ENCODE data around the gene SNTG2.

The SNTG2 gene

DNA sequence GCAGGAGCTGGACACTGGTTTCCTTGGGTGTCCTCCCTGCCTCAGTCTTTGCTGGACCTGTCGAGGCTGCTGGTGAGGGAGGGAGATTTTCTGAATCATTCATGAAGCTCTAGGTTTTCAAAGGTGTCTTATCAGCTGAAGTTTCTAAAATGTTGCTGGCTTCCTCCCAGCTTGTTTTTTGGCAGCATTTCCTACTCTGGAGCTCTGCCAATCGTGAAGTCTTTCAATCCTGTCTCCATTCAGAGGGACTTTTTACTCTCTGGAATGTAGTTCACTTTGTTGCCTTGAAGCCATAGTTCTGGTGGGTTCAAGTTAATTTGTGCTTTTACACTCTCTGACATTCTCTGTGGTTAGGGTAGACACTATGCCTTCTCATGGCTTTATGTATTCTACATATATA lies 23.9 kb downstream of the SNTG2 start:
- Histone ChIP-seq H3K9me2 (replicated peaks; ENCODE audit: control insufficient read depth, low read length) (no peaks in the 10 kb centered on the region), H3K9me3 (ENCODE audit: control insufficient read depth, insufficient read depth, low read length) (peaks cover 4% of the 10 kb centered on the region; the same call in 1 of the 2 replicates), H4K20me1 (ENCODE audit: control insufficient read depth, insufficient read depth, low read depth, low read length) (no peaks in the 10 kb centered on the region), H3K27ac (ENCODE audit: low read depth, low read length) (no peak overlapping the region), H3K4me2 (ENCODE audit: low read length) (no peak overlapping the region), H3K36me3 (ENCODE audit: control insufficient read depth, low read length) (no peaks in the 10 kb centered on the region), H3K27me3 (ENCODE audit: control insufficient read depth, low read length) (no peaks in the 10 kb centered on the region), H3K4me1 (ENCODE audit: control insufficient read depth, low read length) (peaks cover 5% of the 10 kb centered on the region), H3K4me3 (ENCODE audit: low read length) (no peak overlapping the region), H3K79me2 (ENCODE audit: control insufficient read depth, low read length) (no peaks in the 10 kb centered on the region), H3F3A (ENCODE audit: control insufficient read depth, insufficient read depth) (no peaks in the 10 kb centered on the region)
- TF ChIP-seq EZH2phosphoT487 (IDR thresholded peaks at IDR 0.05; ENCODE audit: borderline replicate concordance, low read length), result no peak
- TF ChIP-seq, protein P1, sequence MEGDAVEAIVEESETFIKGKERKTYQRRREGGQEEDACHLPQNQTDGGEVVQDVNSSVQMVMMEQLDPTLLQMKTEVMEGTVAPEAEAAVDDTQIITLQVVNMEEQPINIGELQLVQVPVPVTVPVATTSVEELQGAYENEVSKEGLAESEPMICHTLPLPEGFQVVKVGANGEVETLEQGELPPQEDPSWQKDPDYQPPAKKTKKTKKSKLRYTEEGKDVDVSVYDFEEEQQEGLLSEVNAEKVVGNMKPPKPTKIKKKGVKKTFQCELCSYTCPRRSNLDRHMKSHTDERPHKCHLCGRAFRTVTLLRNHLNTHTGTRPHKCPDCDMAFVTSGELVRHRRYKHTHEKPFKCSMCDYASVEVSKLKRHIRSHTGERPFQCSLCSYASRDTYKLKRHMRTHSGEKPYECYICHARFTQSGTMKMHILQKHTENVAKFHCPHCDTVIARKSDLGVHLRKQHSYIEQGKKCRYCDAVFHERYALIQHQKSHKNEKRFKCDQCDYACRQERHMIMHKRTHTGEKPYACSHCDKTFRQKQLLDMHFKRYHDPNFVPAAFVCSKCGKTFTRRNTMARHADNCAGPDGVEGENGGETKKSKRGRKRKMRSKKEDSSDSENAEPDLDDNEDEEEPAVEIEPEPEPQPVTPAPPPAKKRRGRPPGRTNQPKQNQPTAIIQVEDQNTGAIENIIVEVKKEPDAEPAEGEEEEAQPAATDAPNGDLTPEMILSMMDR (IDR thresholded peaks at IDR 0.05; ENCODE audit: low read depth, low read length, poor library complexity, severe bottlenecking), result no peak

DNA sequence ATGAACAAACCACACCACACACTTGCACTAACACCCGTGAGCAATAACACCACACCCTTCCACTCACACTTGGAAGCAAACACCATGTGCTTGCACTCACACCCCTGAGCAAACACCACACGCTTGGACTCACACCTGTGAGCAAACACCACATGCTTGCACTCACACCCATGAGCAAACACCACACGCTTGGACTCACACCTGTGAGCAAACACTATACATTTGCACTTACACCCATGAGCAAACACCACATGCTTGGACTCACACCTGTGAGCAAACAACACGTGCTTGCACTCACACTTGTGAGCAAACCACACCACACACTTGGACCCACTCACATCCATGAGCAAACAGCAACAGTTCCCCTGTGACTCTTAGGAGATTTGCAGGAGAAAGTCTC lies 24.4 kb downstream of the SNTG2 start:
- H3K27ac ChIP-seq (ENCODE audit: low read depth, low read length), result no peak overlapping the region
- no peaks in the 10 kb centered on the region for H3K36me3 ChIP-seq (ENCODE audit: control insufficient read depth, low read length)
- no peaks in the 10 kb centered on the region for H3K79me2 ChIP-seq (ENCODE audit: control insufficient read depth, low read length)
- no peaks in the 10 kb centered on the region for H3F3A ChIP-seq (ENCODE audit: control insufficient read depth, insufficient read depth)
- peaks cover 4% of the 10 kb centered on the region; the same call in 1 of the 2 replicates for H3K9me3 ChIP-seq (ENCODE audit: control insufficient read depth, insufficient read depth, low read length)
- H3K27me3 ChIP-seq (ENCODE audit: control insufficient read depth, low read length), result no peaks in the 10 kb centered on the region
- H3K4me2 ChIP-seq (ENCODE audit: low read length), result no peak overlapping the region
- no peaks in the 10 kb centered on the region for H3K9me2 ChIP-seq (replicated peaks; ENCODE audit: control insufficient read depth, low read length)
- no peak for TF ChIP-seq EZH2phosphoT487 (IDR thresholded peaks at IDR 0.05; ENCODE audit: borderline replicate concordance, low read length)
- TF ChIP-seq, protein P1 (IDR thresholded peaks at IDR 0.05; ENCODE audit: low read depth, low read length, poor library complexity, severe bottlenecking), result no peak
- no peaks in the 10 kb centered on the region for H4K20me1 ChIP-seq (ENCODE audit: control insufficient read depth, insufficient read depth, low read depth, low read length)
- no peak overlapping the region for H3K4me3 ChIP-seq (ENCODE audit: low read length)
- peaks cover 7% of the 10 kb centered on the region for H3K4me1 ChIP-seq (ENCODE audit: control insufficient read depth, low read length)

DNA sequence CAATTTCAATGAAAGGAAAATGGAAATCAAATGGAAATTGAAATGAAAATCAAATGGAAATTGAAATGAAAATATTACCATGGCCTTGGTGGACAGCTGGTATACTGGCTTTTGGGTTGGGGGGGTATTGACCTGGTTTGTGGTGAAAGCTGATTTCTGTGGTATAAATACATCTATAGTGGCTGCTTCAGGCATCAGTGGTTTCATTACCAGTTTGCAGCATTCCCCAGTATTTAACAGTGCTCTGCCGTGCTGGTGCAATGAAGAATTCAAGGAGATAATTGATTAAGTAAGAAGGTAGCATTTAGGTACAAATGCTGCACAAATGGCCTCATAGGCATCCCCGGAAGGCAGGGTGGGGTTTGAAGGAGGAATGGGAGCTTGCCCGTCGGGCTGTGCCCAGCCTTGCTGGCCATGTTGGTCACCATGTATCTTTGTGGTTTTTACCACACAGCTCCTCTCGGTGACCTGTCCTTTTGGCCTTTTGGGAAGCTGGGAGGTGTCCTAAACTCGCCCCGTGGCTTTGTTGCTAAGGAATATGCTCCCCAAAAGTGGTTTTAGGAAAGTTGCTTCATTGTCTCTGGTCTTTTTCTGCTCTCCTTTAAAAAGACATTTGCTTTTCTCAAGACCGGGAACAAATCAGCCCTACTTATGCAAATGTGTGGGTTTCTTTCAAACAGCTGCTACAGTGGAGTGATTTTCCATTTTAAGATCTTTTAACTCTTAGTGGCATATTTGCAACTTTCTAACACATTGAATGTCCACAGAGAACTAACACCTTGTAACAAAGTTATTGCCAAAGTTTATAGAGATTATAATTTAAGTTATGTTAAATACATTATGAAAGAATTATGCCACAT lies 28.6 kb downstream of the SNTG2 start:
- peaks cover 7% of the 10 kb centered on the region for H3K4me1 ChIP-seq (ENCODE audit: control insufficient read depth, low read length)
- no peak overlapping the region for H3K4me3 ChIP-seq (ENCODE audit: low read length)
- H3F3A ChIP-seq (ENCODE audit: control insufficient read depth, insufficient read depth), result no peaks in the 10 kb centered on the region
- no peaks in the 10 kb centered on the region for H3K79me2 ChIP-seq (ENCODE audit: control insufficient read depth, low read length)
- H4K20me1 ChIP-seq (ENCODE audit: control insufficient read depth, insufficient read depth, low read depth, low read length), result no peaks in the 10 kb centered on the region
- TF ChIP-seq, protein P1 (IDR thresholded peaks at IDR 0.05; ENCODE audit: low read depth, low read length, poor library complexity, severe bottlenecking), result no peak
- TF ChIP-seq EZH2phosphoT487 (IDR thresholded peaks at IDR 0.05; ENCODE audit: borderline replicate concordance, low read length), result no peak
- H3K9me3 ChIP-seq (ENCODE audit: control insufficient read depth, insufficient read depth, low read length), result peaks cover 13% of the 10 kb centered on the region; the same call in 1 of the 2 replicates
- H3K27ac ChIP-seq (ENCODE audit: low read depth, low read length), result no peak overlapping the region
- H3K36me3 ChIP-seq (ENCODE audit: control insufficient read depth, low read length), result no peaks in the 10 kb centered on the region
- H3K27me3 ChIP-seq (ENCODE audit: control insufficient read depth, low read length), result no peaks in the 10 kb centered on the region
- no peaks in the 10 kb centered on the region for H3K9me2 ChIP-seq (replicated peaks; ENCODE audit: control insufficient read depth, low read length)
- peak overlapping the region; percentile 44 for H3K4me2 ChIP-seq (ENCODE audit: low read length)

All from DOHH2 (cell line).